HG02973 (cell line): ENCODE results near the gene TLX2.

ENCODE experiments used
- ATAC-seq: cut with Tn5 transposase; IDR thresholded peaks from one replicate; pipeline ENCODE4 v1.9.1; 2021; ENCODE audit warnings: moderate library complexity; ENCODE audit not compliant: unreplicated experiment

Gene TLX2

DNA sequence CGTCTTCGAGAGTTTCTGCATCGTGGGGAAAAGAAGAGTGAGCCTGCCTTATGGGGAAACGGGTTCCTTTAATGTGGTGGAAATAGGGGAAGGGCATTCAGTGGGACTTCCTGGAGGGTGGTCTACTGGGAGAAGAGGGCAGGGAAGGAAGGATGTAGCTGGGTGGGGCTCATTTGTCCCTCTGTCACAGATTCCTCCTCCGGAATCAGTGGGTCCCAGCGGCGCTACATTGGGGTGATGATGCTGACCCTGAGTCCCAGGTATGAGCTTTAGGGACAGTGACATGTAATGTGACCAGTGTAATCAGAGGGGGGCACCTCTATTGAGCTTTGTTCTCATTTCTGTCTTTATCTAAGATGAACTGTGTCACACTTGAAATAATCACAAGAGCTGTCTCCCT lies 17.4 kb downstream of the TLX2 start:
- ATAC-seq: no peak

DNA sequence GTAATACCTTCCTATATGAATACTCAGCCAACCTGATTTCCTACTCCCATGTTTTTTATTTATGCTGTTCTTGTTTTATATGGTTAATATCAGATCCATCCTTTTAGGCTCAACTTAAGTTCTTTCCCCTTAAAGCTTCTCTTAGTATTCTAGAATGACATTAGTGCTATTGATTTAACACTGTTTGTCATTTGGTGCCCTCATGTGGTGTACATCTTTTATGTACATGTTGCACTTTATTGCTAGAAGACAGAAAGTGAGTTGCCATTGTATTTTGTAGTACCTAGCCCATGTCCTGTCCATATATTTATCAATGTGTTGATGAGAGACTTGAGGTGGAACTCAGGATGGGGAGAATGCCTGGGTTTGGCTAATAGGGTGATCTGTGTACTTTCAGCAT lies 18.0 kb downstream of the TLX2 start:
- no peak for ATAC-seq

DNA sequence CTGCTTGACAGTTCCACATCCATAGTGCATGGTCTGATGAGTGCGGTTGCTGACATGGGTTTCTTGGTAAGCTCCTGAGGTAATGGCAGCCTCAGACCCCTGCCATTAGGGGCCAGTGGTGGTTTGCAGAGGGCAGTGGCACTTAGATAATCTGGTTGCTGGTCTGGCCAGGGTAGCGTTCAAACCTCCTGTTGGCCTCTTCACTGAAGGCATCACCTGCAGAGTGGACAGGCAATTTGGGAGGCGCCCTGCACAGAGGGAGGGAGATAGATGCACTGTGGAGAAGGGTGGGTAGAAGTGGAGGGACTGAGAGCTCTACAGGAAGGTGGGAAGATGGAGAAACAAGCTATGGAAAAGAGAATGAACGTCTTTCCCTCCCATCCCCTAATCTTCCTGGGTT lies 19.2 kb downstream of the TLX2 start:
- no peak for ATAC-seq

DNA sequence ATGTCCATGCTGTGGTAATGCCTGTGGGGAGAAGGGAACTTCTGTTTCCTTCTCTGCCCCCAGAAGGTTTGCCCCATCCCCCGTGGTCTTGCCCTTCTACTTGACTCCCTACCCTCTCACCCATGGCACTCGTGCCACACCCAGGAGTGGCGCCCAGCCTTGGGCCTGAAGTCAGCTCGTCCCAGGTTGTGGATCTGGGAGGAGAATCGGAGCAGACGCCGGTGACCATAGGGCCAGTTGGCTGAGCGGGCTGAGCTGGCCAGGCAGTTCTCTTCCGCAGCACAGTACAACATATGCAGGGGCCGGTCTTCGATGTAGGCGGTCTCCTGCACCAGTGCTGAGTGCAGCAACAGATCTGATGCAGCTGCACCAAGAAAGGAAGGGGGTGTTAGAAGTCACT lies 20.2 kb downstream of the TLX2 start:
- ATAC-seq: no peak

DNA sequence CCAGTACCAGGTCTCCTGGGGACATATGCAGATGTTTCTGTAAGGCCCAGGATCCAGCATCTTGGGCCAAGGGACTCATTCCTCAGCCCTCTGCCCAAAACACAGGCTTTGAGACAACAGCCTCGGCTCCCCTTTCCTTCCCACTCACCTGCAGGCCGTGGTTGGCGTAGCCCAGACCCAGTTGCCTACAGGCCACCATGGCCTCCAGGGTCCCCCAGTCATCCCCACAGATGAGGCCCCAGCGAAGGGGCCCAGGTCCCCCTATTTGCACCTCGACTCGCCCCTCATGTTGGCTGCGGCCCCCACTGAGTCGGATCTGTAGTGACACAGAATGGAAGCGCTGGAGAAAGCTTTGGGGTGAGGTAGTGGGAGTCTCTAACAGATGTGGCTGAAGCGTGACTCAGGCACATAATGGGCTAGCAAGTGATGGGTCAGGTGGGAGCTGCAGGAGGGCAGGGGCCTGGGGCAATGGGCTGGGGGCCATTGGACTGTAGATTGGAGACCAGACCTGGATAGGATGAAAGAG lies 21.3 kb downstream of the TLX2 start:
- ATAC-seq: no peak

DNA sequence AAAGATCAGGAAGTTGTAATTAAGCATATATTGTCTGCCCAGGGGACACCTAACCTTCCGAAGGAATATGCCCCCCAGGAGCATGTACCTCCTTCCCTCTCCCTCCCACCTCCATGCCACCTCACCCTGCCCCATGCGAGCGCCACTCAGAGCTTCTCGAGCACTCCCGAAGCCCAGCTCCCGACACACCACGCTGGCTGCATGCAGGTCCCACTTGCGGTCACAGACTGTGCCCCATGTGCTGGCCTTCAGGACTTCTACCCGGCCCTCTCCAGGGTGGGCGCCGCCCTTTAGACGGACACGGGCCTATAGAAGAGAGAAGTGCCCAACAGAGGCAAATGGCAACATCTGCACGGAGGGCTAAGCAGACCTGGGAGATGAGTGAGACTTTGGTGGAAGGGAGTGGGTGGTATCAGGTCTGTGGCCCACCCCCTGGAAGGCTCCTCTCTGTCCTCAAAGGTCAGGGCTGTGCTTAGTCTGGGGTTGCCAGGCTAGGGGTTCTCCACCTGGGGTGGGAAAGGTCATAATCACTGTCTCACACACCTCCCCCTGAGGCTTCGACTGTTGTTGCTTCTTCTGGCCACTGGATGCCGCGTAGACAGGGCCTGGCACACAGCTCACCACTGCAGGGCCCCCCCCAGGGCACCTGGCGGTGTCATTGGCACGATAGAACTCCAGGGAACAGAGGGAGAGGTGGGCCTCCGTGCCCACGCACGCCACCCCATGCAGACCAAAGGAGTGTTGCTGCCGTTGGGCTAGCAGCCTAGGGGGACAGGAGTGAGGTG lies 22.1 kb downstream of the TLX2 start:
- no peak for ATAC-seq

DNA sequence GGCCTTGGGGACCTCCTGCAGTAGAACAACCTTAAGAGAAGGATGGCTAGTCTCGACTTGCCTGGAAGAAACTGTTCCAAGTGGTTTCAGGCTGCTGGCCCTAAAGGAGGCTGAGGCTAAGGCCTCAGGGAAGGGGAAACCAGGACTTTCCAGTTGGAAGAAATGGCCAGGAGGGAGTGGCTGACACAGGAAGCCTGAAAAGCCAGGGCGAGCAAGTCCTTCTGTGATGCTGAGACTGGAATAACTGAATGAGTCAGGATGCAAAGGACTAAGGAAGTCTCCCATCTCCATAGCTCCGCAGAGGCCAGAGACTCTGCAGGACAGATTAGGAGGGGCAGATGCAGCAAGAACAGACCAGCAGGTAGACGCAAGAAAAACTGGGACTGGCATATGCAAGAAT lies 22.9 kb downstream of the TLX2 start:
- no peak for ATAC-seq

DNA sequence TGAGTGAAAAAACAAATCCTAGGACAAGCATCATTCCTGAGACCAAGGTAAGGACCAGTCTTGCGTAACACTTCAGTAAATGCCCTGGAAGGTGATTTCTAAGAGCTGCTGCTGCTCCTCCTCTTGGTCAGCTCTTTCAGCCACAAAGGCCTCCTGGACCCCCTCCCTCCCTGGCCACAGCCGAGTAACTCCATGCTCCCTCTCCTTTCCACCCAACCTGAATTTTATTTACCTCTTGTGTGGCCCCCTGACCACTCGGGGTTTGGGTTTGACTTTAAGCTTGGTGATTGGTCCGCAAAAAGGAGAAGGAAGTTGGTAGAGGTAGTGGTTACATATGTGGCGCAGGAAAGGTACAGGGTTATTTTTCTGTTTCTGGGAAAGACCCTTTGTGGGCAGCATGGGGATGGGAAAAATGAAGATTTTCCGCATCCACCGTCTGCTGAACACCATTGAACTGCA lies 24.7 kb downstream of the TLX2 start:
- no peak for ATAC-seq

DNA sequence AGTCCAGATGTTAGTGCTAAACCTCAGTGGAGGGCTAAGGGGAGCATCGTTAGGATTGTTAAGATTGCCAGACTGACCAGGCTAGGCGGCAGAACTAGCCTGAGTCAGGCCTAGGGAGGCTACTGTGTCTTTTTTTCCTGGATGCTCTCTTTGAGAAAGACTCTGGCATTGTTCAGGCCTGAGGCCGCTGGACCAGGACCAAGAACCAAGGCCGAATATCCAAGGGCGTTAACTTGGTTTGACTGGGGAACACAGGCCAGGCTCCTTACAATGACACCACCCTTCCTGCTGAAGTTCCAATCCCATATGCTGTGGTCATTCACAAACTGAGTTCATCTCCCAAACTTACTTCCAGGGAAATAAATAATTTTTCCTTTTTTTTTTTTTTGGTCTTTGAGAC lies 26.0 kb downstream of the TLX2 start:
- ATAC-seq: no peak

DNA sequence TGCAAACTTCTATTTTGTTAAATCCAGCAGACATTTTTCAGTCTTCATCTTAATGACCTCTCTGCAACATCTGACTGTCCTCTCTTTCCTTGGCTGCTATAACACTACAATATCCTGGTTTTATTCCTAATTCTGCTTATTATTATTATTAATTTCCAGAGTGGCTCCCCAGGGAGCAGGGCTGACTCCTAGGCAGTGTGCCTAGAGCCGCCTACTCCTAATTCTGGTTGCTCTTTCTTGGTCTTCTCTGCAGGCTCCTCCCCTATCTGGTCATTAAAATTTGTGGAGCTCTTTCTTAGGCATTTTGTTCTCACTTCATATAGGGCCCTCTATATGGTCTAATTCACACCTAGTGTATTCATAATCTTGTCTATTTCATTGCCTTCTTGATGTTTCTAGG lies 28.7 kb downstream of the TLX2 start:
- no peak for ATAC-seq

DNA sequence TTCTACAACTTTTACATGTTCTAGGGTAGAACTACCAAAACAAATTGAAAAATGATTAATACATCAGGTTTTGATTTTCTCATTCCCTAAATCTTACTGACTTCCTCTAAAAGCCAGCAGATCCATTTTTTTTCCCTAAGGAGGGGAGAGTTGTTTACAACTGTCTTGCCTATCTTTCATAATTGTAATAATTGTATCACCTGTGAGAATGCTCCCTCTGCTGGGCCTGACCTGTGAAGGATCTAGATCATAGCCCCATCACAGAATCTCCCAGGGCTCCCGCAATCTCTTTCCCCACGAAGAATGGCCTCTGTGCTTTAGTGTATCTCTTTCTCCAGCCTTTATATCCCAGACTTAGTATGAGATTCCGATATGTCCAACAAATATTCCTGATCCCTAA lies 30.4 kb downstream of the TLX2 start:
- no peak for ATAC-seq

DNA sequence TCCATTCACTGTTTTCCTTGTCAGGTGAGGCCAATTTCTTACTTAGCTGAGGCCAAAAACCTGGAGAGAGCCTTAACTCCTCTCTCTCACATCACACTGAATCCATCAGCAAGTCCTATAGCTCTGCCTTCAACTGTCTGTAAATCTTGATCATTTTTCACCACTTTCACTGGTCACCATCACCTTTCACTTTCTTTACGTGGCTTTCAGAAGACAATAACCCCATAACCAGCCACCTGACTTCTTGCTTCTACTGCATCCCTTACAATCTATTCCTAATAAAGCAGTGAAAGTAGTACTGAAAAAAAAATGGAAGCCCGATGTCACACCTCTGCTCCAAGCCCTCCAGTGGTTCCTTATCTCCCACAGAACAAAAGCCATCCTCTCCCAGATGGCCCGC lies 31.8 kb downstream of the TLX2 start:
- ATAC-seq: no peak

DNA sequence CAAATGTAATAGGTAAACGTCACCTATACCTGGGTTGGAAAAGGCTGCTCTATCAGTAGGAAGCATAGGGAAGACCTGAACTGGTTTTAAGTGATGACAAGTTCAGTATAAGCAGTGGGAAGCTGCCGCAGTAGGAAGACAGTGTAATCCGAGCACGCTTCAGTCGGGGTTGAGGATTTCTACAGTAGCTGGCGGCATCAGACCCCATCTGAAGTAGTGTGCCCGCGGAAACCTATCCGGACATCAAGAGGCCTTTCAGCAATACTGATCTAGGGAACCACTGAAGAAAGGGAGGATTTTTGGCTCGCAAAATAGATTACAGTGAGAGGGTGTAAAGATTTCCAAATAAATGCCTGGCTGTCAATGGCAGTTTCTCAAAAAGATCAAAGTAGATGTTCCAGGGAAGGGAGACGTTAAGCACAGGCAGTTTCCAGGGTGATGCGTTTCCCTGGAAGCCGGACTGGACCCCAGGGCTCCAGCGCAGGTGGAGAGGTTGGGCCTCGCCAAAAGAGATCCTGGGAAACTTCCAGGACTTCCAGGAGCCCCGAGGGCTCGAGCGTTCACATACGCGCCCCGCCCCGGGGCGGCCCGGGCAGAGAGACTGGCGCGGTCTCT lies 34.1 kb downstream of the TLX2 start:
- ATAC-seq: no peak

DNA sequence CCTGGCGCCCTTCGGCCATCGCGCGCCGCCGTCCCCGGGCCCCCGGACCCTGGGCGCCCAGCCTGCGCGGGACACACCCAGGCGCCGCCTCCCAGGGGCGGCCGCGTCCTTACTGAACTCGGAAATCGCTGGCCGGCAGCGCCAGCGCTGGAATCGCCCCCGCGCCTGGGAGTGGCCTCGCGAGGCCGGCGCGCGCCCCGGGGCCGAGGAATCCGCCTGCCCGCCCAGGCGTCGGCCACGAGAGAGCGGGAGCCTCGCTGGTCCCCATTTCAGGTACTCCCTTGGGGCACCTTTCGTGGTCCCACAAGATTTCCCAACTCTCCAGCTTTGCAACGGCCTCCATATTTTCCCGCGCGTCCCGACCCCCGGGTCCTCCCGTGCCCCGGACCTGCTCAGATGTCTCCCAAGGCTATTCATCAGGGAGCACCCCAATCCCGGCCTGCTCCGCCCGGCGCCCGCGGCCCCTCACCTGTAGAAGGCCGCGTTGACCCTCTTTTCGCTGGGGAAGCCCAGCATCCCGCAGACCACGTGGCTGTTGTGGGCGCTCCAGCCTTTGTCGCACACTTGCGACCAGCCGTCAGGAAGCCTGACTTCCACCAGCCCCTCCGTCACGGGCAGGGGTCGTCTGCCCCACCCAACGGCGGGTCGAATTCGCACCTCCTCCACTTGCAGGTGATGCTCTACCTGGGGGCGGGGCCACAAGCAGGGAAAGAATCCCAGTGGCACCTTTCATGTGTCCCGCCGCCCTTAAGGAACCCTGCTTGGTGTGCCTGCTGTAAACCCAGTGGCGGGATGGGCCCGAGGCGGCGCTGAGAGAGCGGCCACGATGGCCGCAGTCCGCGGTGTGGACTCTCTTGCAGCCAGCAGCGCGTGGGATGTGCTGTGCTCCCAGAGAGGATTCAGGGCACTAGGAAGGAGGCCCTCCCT lies 34.9 kb downstream of the TLX2 start:
- no peak for ATAC-seq

DNA sequence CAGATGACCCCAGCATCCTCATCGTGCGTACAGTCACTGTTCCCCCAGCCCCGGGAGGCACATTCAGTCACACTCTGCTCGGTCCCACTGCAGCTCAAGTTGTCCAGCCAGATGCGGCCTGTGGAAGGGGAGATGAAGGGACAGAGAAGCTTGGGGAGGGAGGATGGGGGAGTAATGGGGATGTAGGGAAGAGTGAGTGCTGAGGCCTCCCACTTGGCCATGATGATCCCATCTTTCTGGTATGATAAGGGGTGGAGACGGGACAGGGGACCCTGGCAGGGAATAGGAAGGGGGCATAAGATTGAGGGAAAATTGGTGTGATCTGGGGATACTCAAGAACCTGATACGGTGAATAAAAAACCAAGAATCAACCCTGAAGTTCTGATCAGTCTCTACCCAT lies 36.0 kb downstream of the TLX2 start:
- no peak for ATAC-seq

DNA sequence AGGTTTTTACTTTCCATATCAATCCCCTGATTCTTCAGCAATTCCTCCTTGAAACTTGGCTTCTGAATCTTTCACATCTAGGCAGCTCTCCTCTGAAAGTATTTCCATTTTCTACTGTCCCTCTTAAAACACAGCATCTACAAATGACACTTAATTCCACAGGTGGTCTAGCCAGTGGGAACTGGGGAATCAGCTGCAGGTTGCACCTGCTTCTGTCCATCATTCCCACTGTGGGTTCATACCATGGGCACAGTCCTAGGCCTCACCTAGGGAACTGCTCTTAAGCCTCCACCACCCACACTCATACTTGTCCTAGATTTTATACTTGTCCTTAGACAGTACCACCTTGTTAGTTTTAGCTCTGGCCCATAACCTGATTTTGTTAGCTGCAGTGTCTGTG lies 37.3 kb downstream of the TLX2 start:
- no peak for ATAC-seq

DNA sequence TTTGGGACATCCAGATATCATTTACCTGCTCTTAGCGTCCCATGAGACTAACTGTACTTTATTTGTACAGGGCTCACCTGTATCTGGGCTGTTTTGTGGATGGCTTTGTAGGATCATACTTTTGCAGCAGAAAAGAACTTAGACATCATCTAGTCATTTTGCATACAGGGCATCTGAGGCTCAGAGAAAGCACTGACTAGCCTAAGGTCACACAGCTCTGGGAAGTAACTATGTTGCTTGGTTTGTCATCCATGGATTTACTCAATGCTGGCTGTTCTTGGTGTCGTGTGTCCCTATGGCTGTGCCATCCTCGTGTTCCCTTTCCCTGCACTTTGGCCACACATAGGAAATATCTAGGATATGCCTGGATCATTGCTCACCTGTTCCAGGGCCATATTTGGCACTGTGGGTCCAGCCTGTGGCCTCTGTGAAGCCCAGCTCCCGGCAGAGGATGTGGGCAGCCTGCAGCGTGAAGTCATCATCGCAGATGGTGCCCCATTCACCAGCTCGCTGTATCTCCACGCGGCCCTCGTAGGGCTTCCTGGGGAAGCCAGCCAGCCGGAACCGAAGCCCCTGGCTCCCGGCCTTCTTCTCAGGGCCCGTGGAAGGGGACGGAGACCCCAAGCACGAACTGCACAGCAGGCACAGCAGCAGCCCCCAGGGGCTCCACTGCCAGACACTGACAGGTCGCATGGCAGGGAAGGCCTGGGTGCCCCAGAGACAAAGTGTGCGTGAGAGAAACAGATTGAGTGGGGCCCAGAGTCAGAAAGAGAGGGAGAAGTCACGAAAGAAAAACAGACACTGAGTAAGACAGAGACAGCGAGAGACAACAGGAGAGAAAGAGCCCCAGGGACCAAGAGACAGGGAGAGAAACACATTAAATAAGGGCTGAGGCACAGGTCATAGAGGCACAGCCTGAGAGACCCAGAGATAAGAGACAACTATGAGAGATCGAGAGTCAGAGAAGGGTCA lies 38.0 kb downstream of the TLX2 start:
- no peak for ATAC-seq

DNA sequence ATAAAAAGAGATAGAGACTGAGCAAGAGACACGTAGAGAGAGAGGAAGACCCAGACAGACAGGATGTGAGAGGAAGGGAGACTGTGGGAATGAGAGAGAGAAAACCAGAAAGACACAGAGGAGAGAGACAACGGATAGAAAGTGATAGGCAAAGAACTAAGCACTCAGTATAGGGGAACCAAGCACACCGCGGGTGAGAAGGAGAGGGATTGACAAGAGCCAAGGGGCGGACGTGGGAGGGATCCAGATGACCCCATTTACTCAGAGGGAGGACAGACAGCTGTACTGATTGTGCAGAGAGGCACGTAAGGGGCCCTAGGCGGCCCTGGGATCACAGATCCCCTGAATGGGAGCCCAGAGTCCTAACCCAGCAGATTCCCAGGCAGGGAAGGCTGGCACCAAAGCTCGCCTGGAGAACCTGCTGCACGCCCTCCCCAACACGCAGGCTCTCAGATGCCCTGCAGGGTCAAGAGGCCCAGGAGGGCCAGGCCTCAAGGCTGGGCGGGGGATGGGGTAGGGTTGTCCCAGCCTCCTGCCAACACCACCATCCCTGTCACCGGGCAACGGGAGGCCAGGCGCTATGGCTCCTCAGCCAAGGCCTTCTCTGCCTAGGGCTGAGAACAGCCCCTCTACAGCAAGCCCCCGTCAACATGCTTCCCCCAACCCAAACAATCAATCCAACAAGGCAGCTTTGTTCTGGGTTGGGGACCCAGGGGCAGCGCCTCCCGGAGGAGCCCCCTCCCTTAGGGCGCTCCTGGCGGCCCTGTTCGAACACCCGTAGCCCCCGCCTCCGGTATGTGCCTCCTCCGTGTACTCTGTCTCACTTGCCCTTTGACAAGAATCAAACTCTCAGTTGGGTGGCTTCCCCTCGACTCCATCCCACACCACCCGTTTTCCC lies 38.9 kb downstream of the TLX2 start:
- ATAC-seq: no peak
